OCI-LY1 (cell line): ENCODE results near the gene CCDC81.
"Not testable (repeated sequence)": the region's sequence is repeated elsewhere in the genome, so short reads cannot be mapped to it uniquely, and the experiment has no call there.

Source experiments
- H2AFZ ChIP-seq: fragments of 200-600 bp; sonication (generic), shearing (Covaris generic); 2 replicates; pipeline ENCODE4 v1.6.0; 2014; ENCODE audit warnings: antibody characterized with exemption, mild to moderate bottlenecking, low read length
- H3F3A ChIP-seq: fragments of 200-600 bp; sonication (generic), shearing (Covaris generic); 2 replicates; pipeline ENCODE4 v1.6.0; 2014; ENCODE audit warnings: mild to moderate bottlenecking, antibody characterized with exemption, low read length, moderate library complexity; ENCODE audit not compliant: insufficient read depth
- H3K27ac ChIP-seq: fragments of 200-600 bp; sonication (generic); 2 replicates; pipeline ENCODE4 v1.5.1; 2014; ENCODE audit warnings: low read length, mixed run types, mild to moderate bottlenecking, low read depth; ENCODE audit not compliant: poor library complexity, severe bottlenecking
- H3K27me3 ChIP-seq: fragments of 200-600 bp; sonication (generic); 2 replicates; pipeline ENCODE4 v1.6.0; 2014; ENCODE audit warnings: antibody characterized with exemption, mild to moderate bottlenecking, low read length, moderate library complexity; ENCODE audit not compliant: insufficient read depth
- H3K36me3 ChIP-seq: fragments of 200-600 bp; sonication (generic); 2 replicates; pipeline ENCODE4 v1.6.1; 2014; ENCODE audit warnings: mild to moderate bottlenecking, antibody characterized with exemption, low read length, moderate library complexity, mixed read lengths; ENCODE audit not compliant: insufficient read depth
- H3K4me1 ChIP-seq: fragments of 200-600 bp; sonication (generic); 2 replicates; pipeline ENCODE4 v1.5.1; 2014; ENCODE audit warnings: mild to moderate bottlenecking, low read length, moderate library complexity; ENCODE audit not compliant: insufficient read depth, severe bottlenecking
- H3K4me2 ChIP-seq: fragments of 200-600 bp; sonication (generic), shearing (Covaris generic); 2 replicates; pipeline ENCODE4 v1.6.1; 2014; ENCODE audit warnings: low read length
- H3K4me3 ChIP-seq: fragments of 200-600 bp; sonication (generic); 2 replicates; pipeline ENCODE4 v1.5.1; 2014; ENCODE audit warnings: low read length, low read depth, mild to moderate bottlenecking, mixed read lengths; ENCODE audit not compliant: poor library complexity, severe bottlenecking
- H3K79me2 ChIP-seq: fragments of 200-600 bp; shearing (Covaris generic); 2 replicates; pipeline ENCODE4 v1.6.1; 2016; ENCODE audit warnings: mixed run types, low read length, mixed read lengths; ENCODE audit not compliant: insufficient read depth
- H3K9ac ChIP-seq: fragments of 200-600 bp; sonication (generic), shearing (Covaris generic); 2 replicates; pipeline ENCODE4 v1.6.1; 2014; ENCODE audit warnings: mild to moderate bottlenecking, low read length, mixed read lengths
- H3K9me2 ChIP-seq: fragments of 200-600 bp; sonication (generic), shearing (Covaris generic); 2 replicates; pipeline ENCODE4 v1.6.1; 2014; ENCODE audit warnings: low read depth, mild to moderate bottlenecking, low read length, mixed read lengths
- H3K9me3 ChIP-seq: fragments of 200-600 bp; shearing (Covaris generic); 2 replicates; pipeline ENCODE4 v1.6.1; 2014; ENCODE audit warnings: low read length, mixed read lengths
- H4K20me1 ChIP-seq: fragments of 200-600 bp; sonication (generic), shearing (Covaris generic); 2 replicates; pipeline ENCODE4 v1.6.0; 2016; ENCODE audit warnings: mild to moderate bottlenecking, low read length; ENCODE audit not compliant: insufficient read depth
- EZH2 ChIP-seq: fragments of 200-600 bp; sonication (generic), shearing (Covaris generic); IDR thresholded peaks from 2 replicates; pipeline ENCODE4 v1.8.0; 2017; ENCODE audit warnings: borderline replicate concordance, mixed run types, mild to moderate bottlenecking, antibody characterized with exemption, low read length, moderate library complexity, mixed read lengths
- TF ChIP-seq, protein P1 (sequence below): fragments of 200-600 bp; sonication (generic), shearing (Covaris generic); IDR thresholded peaks from 2 replicates; pipeline ENCODE4 v1.5.1; 2017; ENCODE audit warnings: mild to moderate bottlenecking, antibody characterized with exemption, low read length, moderate library complexity, mixed read lengths

Gene CCDC81

GRCh38 chr11:86422371-86422770 lies 47.7 kb downstream of the CCDC81 start:
- no peak overlapping the region for H3K27ac ChIP-seq
- no peaks in the 10 kb centered on the region for H3K4me1 ChIP-seq
- H4K20me1 ChIP-seq: no peaks in the 10 kb centered on the region
- H3K4me3 ChIP-seq: no peak overlapping the region
- H3K36me3 ChIP-seq: no peaks in the 10 kb centered on the region
- H3K9me3 ChIP-seq: no peaks in the 10 kb centered on the region
- H3K9ac ChIP-seq: no peak overlapping the region
- no peaks in the 10 kb centered on the region for H3F3A ChIP-seq
- TF ChIP-seq, protein P1, sequence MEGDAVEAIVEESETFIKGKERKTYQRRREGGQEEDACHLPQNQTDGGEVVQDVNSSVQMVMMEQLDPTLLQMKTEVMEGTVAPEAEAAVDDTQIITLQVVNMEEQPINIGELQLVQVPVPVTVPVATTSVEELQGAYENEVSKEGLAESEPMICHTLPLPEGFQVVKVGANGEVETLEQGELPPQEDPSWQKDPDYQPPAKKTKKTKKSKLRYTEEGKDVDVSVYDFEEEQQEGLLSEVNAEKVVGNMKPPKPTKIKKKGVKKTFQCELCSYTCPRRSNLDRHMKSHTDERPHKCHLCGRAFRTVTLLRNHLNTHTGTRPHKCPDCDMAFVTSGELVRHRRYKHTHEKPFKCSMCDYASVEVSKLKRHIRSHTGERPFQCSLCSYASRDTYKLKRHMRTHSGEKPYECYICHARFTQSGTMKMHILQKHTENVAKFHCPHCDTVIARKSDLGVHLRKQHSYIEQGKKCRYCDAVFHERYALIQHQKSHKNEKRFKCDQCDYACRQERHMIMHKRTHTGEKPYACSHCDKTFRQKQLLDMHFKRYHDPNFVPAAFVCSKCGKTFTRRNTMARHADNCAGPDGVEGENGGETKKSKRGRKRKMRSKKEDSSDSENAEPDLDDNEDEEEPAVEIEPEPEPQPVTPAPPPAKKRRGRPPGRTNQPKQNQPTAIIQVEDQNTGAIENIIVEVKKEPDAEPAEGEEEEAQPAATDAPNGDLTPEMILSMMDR: no peak
- TF ChIP-seq EZH2: no peak
- H3K9me2 ChIP-seq: no peaks in the 10 kb centered on the region
- 0 out of 2 replicates have a peak, but pooled peaks cover 6% of the 10 kb centered on the region for H3K27me3 ChIP-seq
- no peak overlapping the region for H2AFZ ChIP-seq
- H3K79me2 ChIP-seq: no peaks in the 10 kb centered on the region
- H3K4me2 ChIP-seq: no peak overlapping the region

GRCh38 chr11:86423488-86423887 lies 48.8 kb downstream of the CCDC81 start:
- H3K4me3 ChIP-seq, H3K79me2 ChIP-seq, H3K27ac ChIP-seq, H3K4me2 ChIP-seq, H3K9ac ChIP-seq, H3K36me3 ChIP-seq, H4K20me1 ChIP-seq, H3F3A ChIP-seq, H3K4me1 ChIP-seq, H3K9me3 ChIP-seq, H2AFZ ChIP-seq, H3K27me3 ChIP-seq, H3K9me2 ChIP-seq: not testable (repeated sequence)

DNA sequence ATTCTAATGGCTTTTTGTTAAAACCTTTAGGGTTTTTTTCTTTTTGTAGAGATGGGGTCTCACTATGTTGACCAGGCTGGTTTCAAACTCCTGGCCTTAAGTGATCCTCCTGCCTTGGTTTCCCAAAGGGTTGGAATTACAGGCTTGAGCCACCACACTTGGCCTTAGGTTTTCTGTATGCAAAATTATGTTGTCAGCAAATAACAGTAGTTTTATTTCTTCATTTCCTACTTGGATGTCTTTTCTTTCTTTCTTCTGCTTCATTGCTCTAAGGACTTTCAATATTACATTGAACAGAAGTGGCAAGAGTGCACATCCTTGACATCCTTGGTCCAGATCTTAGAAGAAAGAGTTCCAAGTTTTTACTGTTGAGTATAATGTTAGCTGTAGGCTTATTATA lies 52.8 kb downstream of the CCDC81 start:
- Histone ChIP-seq H3K4me2 (no peak overlapping the region), H3F3A (no peaks in the 10 kb centered on the region), H3K27ac (no peak overlapping the region), H3K9ac (no peak overlapping the region), H3K9me3 (no peaks in the 10 kb centered on the region), H2AFZ (no peak overlapping the region), H3K4me3 (no peak overlapping the region), H3K36me3 (no peaks in the 10 kb centered on the region), H3K79me2 (no peaks in the 10 kb centered on the region), H3K4me1 (no peaks in the 10 kb centered on the region), H3K27me3 (no peaks in the 10 kb centered on the region), H3K9me2 (no peaks in the 10 kb centered on the region), H4K20me1 (no peaks in the 10 kb centered on the region)
- TF ChIP-seq, protein P1: no peak
- no peak for TF ChIP-seq EZH2

GRCh38 chr11:86431258-86431657 lies 56.6 kb downstream of the CCDC81 start:
- Histone ChIP-seq H3K9me3 (no peaks in the 10 kb centered on the region), H3K4me2 (no peak overlapping the region), H3K9ac (no peak overlapping the region), H2AFZ (no peak overlapping the region), H3K9me2 (no peaks in the 10 kb centered on the region), H3F3A (no peaks in the 10 kb centered on the region), H3K27ac (no peak overlapping the region), H3K79me2 (no peaks in the 10 kb centered on the region), H3K27me3 (no peaks in the 10 kb centered on the region), H3K4me1 (no peaks in the 10 kb centered on the region), H3K36me3 (no peaks in the 10 kb centered on the region), H4K20me1 (no peaks in the 10 kb centered on the region), H3K4me3 (no peak overlapping the region)
- TF ChIP-seq, protein P1: no peak
- no peak for TF ChIP-seq EZH2

GRCh38 chr11:86433361-86434095 lies 58.8 kb downstream of the CCDC81 start:
- not testable (repeated sequence) for H2AFZ ChIP-seq, H3K27ac ChIP-seq, H3K4me2 ChIP-seq, H4K20me1 ChIP-seq, H3K27me3 ChIP-seq, H3K9me3 ChIP-seq, H3K79me2 ChIP-seq, H3F3A ChIP-seq, H3K4me1 ChIP-seq, H3K9me2 ChIP-seq, H3K9ac ChIP-seq, H3K36me3 ChIP-seq, H3K4me3 ChIP-seq
